Progenitor cell of endocrine pancreas (in vitro differentiated cells): Measurements from ENCODE around the gene PTGDR. TPM values are rescaled to one million over a fixed set of nuclear protein-coding genes. Genes with fewer than 3 reads are reported as not detected.

Source experiments
- DNase-seq: peaks from one replicate; pipeline ENCODE4 v3.0.0; 2021; ENCODE audit warnings: low spot score; ENCODE audit not compliant: unreplicated experiment
- H3K27ac Mint-ChIP-seq: 2 replicates; pipeline ENCODE4 v1.8.0; 2021; ENCODE audit warnings: mild to moderate bottlenecking, moderate library complexity, mixed read lengths
- H3K27me3 Mint-ChIP-seq: 2 replicates; pipeline ENCODE4 v1.8.0; 2021; ENCODE audit warnings: mixed read lengths
- H3K36me3 Mint-ChIP-seq: 2 replicates; pipeline ENCODE4 v1.8.0; 2022; ENCODE audit warnings: mixed read lengths; ENCODE audit not compliant: insufficient read depth
- H3K4me1 Mint-ChIP-seq: 2 replicates; pipeline ENCODE4 v1.8.0; 2021; ENCODE audit warnings: low read depth, mixed read lengths
- H3K4me3 Mint-ChIP-seq: 2 replicates; pipeline ENCODE4 v1.8.0; 2021; ENCODE audit warnings: low read depth, mild to moderate bottlenecking, moderate library complexity, mixed read lengths
- H3K9me3 Mint-ChIP-seq: 2 replicates; pipeline ENCODE4 v1.8.0; 2021; ENCODE audit warnings: low read depth, mixed read lengths
- CTCF ChIP-seq: fragments of 200-600 bp; sonication (generic); IDR thresholded peaks from one replicate; pipeline ENCODE4 v1.5.0; 2021; ENCODE audit warnings: antibody characterized with exemption, mild to moderate bottlenecking; ENCODE audit not compliant: unreplicated experiment
- total RNA-seq: library from RNA; stranded (reverse); gene quantifications from 2 replicates; pipeline ENCODE4 v1.2.1, GENCODE V29; 2021

PTGDR gene
- total RNA-seq, 1 donor from 2014 or later: not detected

- Mint-ChIP-seq H3K4me3 (no peak overlapping the region), H3K27ac (no peak overlapping the region), H3K36me3 (no peaks in the 10 kb centered on the region), H3K4me1 (no peaks in the 10 kb centered on the region), H3K27me3 (peaks cover 14% of the 10 kb centered on the region), H3K9me3 (no peaks in the 10 kb centered on the region)
- no peak for DNase-seq
- no peak for TF ChIP-seq CTCF
These were observed 10.1 kb downstream of the PTGDR start for GRCh38 chr14:52277552-52277951.

- Mint-ChIP-seq H3K27ac (no peak overlapping the region), H3K4me1 (no peaks in the 10 kb centered on the region), H3K9me3 (no peaks in the 10 kb centered on the region), H3K4me3 (no peak overlapping the region), H3K27me3 (peaks cover 2% of the 10 kb centered on the region), H3K36me3 (no peaks in the 10 kb centered on the region)
- DNase-seq: no peak
- no peak for TF ChIP-seq CTCF
These were observed 11.9 kb downstream of the PTGDR start for GRCh38 chr14:52279408-52279807.

- no peak for DNase-seq
- no peaks in the 10 kb centered on the region for H3K4me1 Mint-ChIP-seq
- H3K36me3 Mint-ChIP-seq: no peaks in the 10 kb centered on the region
- H3K9me3 Mint-ChIP-seq: no peaks in the 10 kb centered on the region
- H3K27ac Mint-ChIP-seq: no peak overlapping the region
- no peak overlapping the region for H3K4me3 Mint-ChIP-seq
- H3K27me3 Mint-ChIP-seq: no peaks in the 10 kb centered on the region
- no peak for TF ChIP-seq CTCF
These were observed 15.6 kb downstream of the PTGDR start for GRCh38 chr14:52283099-52283498.

- H3K4me1 Mint-ChIP-seq: no peaks in the 10 kb centered on the region
- TF ChIP-seq CTCF: no peak
- no peak overlapping the region for H3K27ac Mint-ChIP-seq
- H3K9me3 Mint-ChIP-seq: no peaks in the 10 kb centered on the region
- no peak for DNase-seq
- no peak overlapping the region for H3K4me3 Mint-ChIP-seq
- H3K27me3 Mint-ChIP-seq: no peaks in the 10 kb centered on the region
- no peaks in the 10 kb centered on the region for H3K36me3 Mint-ChIP-seq
These were observed 19.5 kb downstream of the PTGDR start for GRCh38 chr14:52286661-52287649.

- Mint-ChIP-seq H3K9me3 (no peaks in the 10 kb centered on the region), H3K36me3 (no peaks in the 10 kb centered on the region), H3K4me1 (no peaks in the 10 kb centered on the region), H3K27ac (no peak overlapping the region), H3K4me3 (no peak overlapping the region), H3K27me3 (no peaks in the 10 kb centered on the region)
- DNase-seq: no peak
- TF ChIP-seq CTCF: no peak
These were observed 28.9 kb downstream of the PTGDR start for GRCh38 chr14:52296378-52296777.
